ENCODE results near the gene POFUT2. TPM values are rescaled to one million over a fixed set of nuclear protein-coding genes. Genes with fewer than 3 reads are reported as not detected.

Gene POFUT2
- total RNA-seq, 1 donor from 2014 or later, result 21.5 TPM

GRCh38 chr21:45225041-45225740 is 62.5 kb downstream of the POFUT2 start:
- DNase-seq (ENCODE audit: low read depth, low spot score), result no peak

GRCh38 chr21:45224189-45224938 is 63.3 kb downstream of the POFUT2 start:
- DNase-seq (ENCODE audit: low read depth, low spot score), result no peak

GRCh38 chr21:45223236-45224185 is 64.2 kb downstream of the POFUT2 start:
- no peak for DNase-seq (ENCODE audit: low read depth, low spot score)

GRCh38 chr21:45222001-45222400 is 65.7 kb downstream of the POFUT2 start:
- DNase-seq (ENCODE audit: low read depth, low spot score), result no peak

- no peak for DNase-seq (ENCODE audit: low read depth, low spot score)
These were observed 66.8 kb downstream of the POFUT2 start for GRCh38 chr21:45220714-45221490.

GRCh38 chr21:45220071-45220481 is 67.6 kb downstream of the POFUT2 start:
- no peak for DNase-seq (ENCODE audit: low read depth, low spot score)

GRCh38 chr21:45219517-45219916 is 68.2 kb downstream of the POFUT2 start:
- DNase-seq (ENCODE audit: low read depth, low spot score), result no peak

- DNase-seq (ENCODE audit: low read depth, low spot score), result no peak
These were observed 70.7 kb downstream of the POFUT2 start for GRCh38 chr21:45217010-45217409.

- DNase-seq (ENCODE audit: low read depth, low spot score), result no peak
These were observed 72.5 kb downstream of the POFUT2 start for GRCh38 chr21:45215213-45215612.

Other genes starting within 250 kb of the POFUT2 start
- gene ADARB1, start 213.3 kb downstream of the POFUT2 start, total RNA-seq, result 18.8 and 30.6 TPM in 2 replicates
- 107 and 164 TPM in 2 replicates for gene COL18A1, start 117.3 kb upstream of the POFUT2 start, total RNA-seq